Caco-2 (cell line): ENCODE data around the gene UPK1A. TPM values are rescaled to one million over a fixed set of nuclear protein-coding genes. Genes with fewer than 3 reads are reported as not detected.

Experiments
- BruUV-seq: library from RNA; stranded (reverse); fragments of 400-500 nt; replicated peaks from 2 replicates; lab custom pipeline; 2021; lab: Mats Ljungman, UMichigan
- CTCF ChIA-PET: fragments of 300-600 bp; sonication (Branson Sonifier 250); formaldehyde crosslinking; loops from one replicate; lab custom pipeline; 2022; ENCODE audit warnings: antibody characterized with exemption; lab: Charles Lee
- POLR2A ChIA-PET: fragments of 300-600 bp; sonication (Branson Sonifier 250); formaldehyde crosslinking; loops from one replicate; lab custom pipeline; 2022; ENCODE audit warnings: antibody characterized with exemption; lab: Charles Lee
- DNase-seq, 2 experiments: peaks; one replicate each; pipeline versions ENCODE4 v3.0.0 to v3.0.0-alpha.2; 2020 to 2022
- H3K27me3 ChIP-seq: replicated peaks from 2 replicates; pipeline ENCODE4 v1.6.0; 2011; ENCODE audit warnings: low read length; ENCODE audit not compliant: control insufficient read depth, insufficient read depth
- H3K36me3 ChIP-seq: 2 replicates; pipeline ENCODE4 v1.5.1; 2011; ENCODE audit warnings: low read length; ENCODE audit not compliant: control insufficient read depth, insufficient read depth
- H3K4me1 ChIP-seq: fragments of 250-450 bp; sonication (Bioruptor Pico); 2 replicates; pipeline ENCODE4 v1.5.1; 2020; ENCODE audit warnings: mild to moderate bottlenecking
- H3K4me3 ChIP-seq: 2 replicates; pipeline ENCODE4 v1.5.1; 2011; ENCODE audit warnings: low read depth, mild to moderate bottlenecking, control low read depth, low read length
- H3K9me3 ChIP-seq: fragments of 250-450 bp; sonication (Bioruptor Pico); 2 replicates; pipeline ENCODE4 v1.5.1; 2020; ENCODE audit warnings: mild to moderate bottlenecking, moderate library complexity
- H3K27ac Mint-ChIP-seq: one replicate; pipeline ENCODE4 v1.8.0; 2022; ENCODE audit warnings: mixed read lengths; ENCODE audit not compliant: unreplicated experiment
- H3K27me3 Mint-ChIP-seq: one replicate; pipeline ENCODE4 v1.8.0; 2022; ENCODE audit warnings: mixed read lengths; ENCODE audit not compliant: insufficient read depth, unreplicated experiment
- H3K36me3 Mint-ChIP-seq: one replicate; pipeline ENCODE4 v1.8.0; 2022; ENCODE audit warnings: mild to moderate bottlenecking, mixed read lengths; ENCODE audit not compliant: insufficient read depth, unreplicated experiment
- H3K4me1 Mint-ChIP-seq: one replicate; pipeline ENCODE4 v1.8.0; 2022; ENCODE audit warnings: low read depth, mixed read lengths; ENCODE audit not compliant: unreplicated experiment
- H3K4me3 Mint-ChIP-seq: one replicate; pipeline ENCODE4 v1.8.0; 2022; ENCODE audit warnings: mild to moderate bottlenecking, moderate library complexity, mixed read lengths; ENCODE audit not compliant: unreplicated experiment
- H3K9me3 Mint-ChIP-seq: one replicate; pipeline ENCODE4 v1.8.0; 2022; ENCODE audit warnings: mixed read lengths; ENCODE audit not compliant: unreplicated experiment
- CTCF ChIP-seq, 2 experiments: fragments of 200-600 bp in 1 of 2; IDR thresholded peaks; 1 replicate in 1 of 2; 2 replicates in 1 of 2; pipeline versions ENCODE4 v1.5.1 to v1.8.0; 2011 to 2022; ENCODE audit warnings: antibody characterized with exemption in 1 of 2, control low read depth in 1 of 2, inconsistent platforms in 1 of 2, low read depth in 1 of 2, low read length in 1 of 2, mild to moderate bottlenecking in 1 of 2, moderate library complexity in 1 of 2; ENCODE audit not compliant: insufficient read depth in 1 of 2, severe bottlenecking in 1 of 2, unreplicated experiment in 1 of 2
- intact Hi-C: fragments of 100-400 bp; cut with micrococcal nuclease; formaldehyde crosslinking; loops from one replicate; pipeline ENCODE4 v1.10.0; 2022; ENCODE audit not compliant: unreplicated experiment
- total RNA-seq: library from RNA; stranded (reverse); gene quantifications from 2 replicates; pipeline ENCODE4 v1.2.3, GENCODE V29; 2022

UPK1A gene
- total RNA-seq, 1 experiment from 2014 or later, result not detected

GRCh38 chr19:35692010-35692409 lies 25.7 kb downstream of the UPK1A start:
- no peaks in the 10 kb centered on the region for H3K36me3 ChIP-seq
- Mint-ChIP-seq H3K27me3 (no peaks in the 10 kb centered on the region), H3K4me1 (peaks cover 6% of the 10 kb centered on the region), H3K9me3 (no peaks in the 10 kb centered on the region), H3K36me3 (no peaks in the 10 kb centered on the region), H3K4me3 (no peak overlapping the region), H3K27ac (no peak overlapping the region)
- H3K4me1 ChIP-seq, result no peaks in the 10 kb centered on the region
- POLR2A ChIA-PET, result interaction anchor here (0.7 kb wide), 1 partner anchor 731 kb away, joined by 4 read pairs; no protein-coding TSS in a partner anchor
- BruUV-seq, result no TSS peak
- no peaks in the 10 kb centered on the region for H3K27me3 ChIP-seq
- DNase-seq, result no peak
- CTCF ChIA-PET, result interaction anchor here (0.7 to 0.8 kb wide), 4 partner anchors 17 to 550 kb away, joined by 3 to 4 read pairs (median 3); no protein-coding TSS in a partner anchor
- intact Hi-C loops, result loop anchor here (2.0 kb wide), 1 partner anchor 49 kb away; no protein-coding TSS in a partner anchor
- H3K9me3 ChIP-seq, result no peaks in the 10 kb centered on the region; the same call in 1 of the 2 replicates
- H3K4me3 ChIP-seq, result no peak overlapping the region
- no peak for TF ChIP-seq CTCF (IDR thresholded peaks at IDR 0.05; ENCODE audit: insufficient read depth in 1 of 2, low read depth in 1 of 2, low read length in 1 of 2, severe bottlenecking in 1 of 2, unreplicated experiment in 1 of 2)

- Mint-ChIP-seq H3K4me3 (no peak overlapping the region), H3K27ac (no peak overlapping the region), H3K27me3 (no peaks in the 10 kb centered on the region), H3K9me3 (no peaks in the 10 kb centered on the region), H3K36me3 (no peaks in the 10 kb centered on the region), H3K4me1 (peaks cover 6% of the 10 kb centered on the region)
- intact Hi-C loops, result loop anchor here (1.0 to 2.0 kb wide), 4 partner anchors 9 to 238 kb away; no protein-coding TSS in a partner anchor
- no peaks in the 10 kb centered on the region for H3K27me3 ChIP-seq
- ChIA-PET POLR2A (no interaction called here), CTCF (interaction anchor here (0.7 to 0.8 kb wide), 2 partner anchors 9 to 652 kb away, joined by 4 to 6 read pairs; partner anchors contain the start of gene HPN)
- H3K4me1 ChIP-seq, result no peaks in the 10 kb centered on the region
- H3K4me3 ChIP-seq, result no peak overlapping the region
- no peaks in the 10 kb centered on the region for H3K36me3 ChIP-seq
- TF ChIP-seq CTCF (IDR thresholded peaks at IDR 0.05; ENCODE audit: insufficient read depth in 1 of 2, low read depth in 1 of 2, low read length in 1 of 2, severe bottlenecking in 1 of 2, unreplicated experiment in 1 of 2), result no peak
- no peaks in the 10 kb centered on the region; the same call in 1 of the 2 replicates for H3K9me3 ChIP-seq
- DNase-seq, result no peak
- BruUV-seq, result no TSS peak
Observed at GRCh38 chr19:35693422-35693821, 27.1 kb downstream of the UPK1A start.

GRCh38 chr19:35693835-35694599 lies 27.7 kb downstream of the UPK1A start:
- Histone ChIP-seq H3K27me3 (no peaks in the 10 kb centered on the region), H3K9me3 (no peaks in the 10 kb centered on the region; the same call in 1 of the 2 replicates), H3K36me3 (no peaks in the 10 kb centered on the region), H3K4me3 (no peak overlapping the region), H3K4me1 (no peaks in the 10 kb centered on the region)
- Mint-ChIP-seq H3K4me3 (no peak overlapping the region), H3K36me3 (no peaks in the 10 kb centered on the region), H3K9me3 (no peaks in the 10 kb centered on the region), H3K27me3 (no peaks in the 10 kb centered on the region), H3K27ac (no peak overlapping the region), H3K4me1 (peaks cover 6% of the 10 kb centered on the region)
- ChIA-PET POLR2A (no interaction called here), CTCF (interaction anchor here (0.6 to 1.7 kb wide), 5 partner anchors 9 to 125 kb away, joined by 5 to 8 read pairs (median 6); partner anchors contain the start of gene COX6B1)
- TF ChIP-seq CTCF (IDR thresholded peaks at IDR 0.05; ENCODE audit: insufficient read depth in 1 of 2, low read depth in 1 of 2, low read length in 1 of 2, severe bottlenecking in 1 of 2, unreplicated experiment in 1 of 2), result peak; percentile 98 to 99
- peak; percentile 90 to 93 for DNase-seq
- no TSS peak for BruUV-seq
- intact Hi-C loops, result loop anchor here (1.0 to 2.0 kb wide), 5 partner anchors 8 to 237 kb away; no protein-coding TSS in a partner anchor
